Activated naive CD8-positive, alpha-beta T cell treated with anti-CD3 and anti-CD28 coated beads, Interleukin-2, amount 50 U/mL, for 24 hours (primary cell): ENCODE results near the gene ADAT3.
"Not testable (repeated sequence)": the region's sequence is repeated elsewhere in the genome, so short reads cannot be mapped to it uniquely, and the experiment has no call there.

ENCODE experiments used
- ATAC-seq: fragments of 150-1000 bp; cut with Tn5 transposase; one replicate; pipeline ENCODE4 v1.10.0; 2021
- DNase-seq: peaks from one replicate; pipeline ENCODE4 v3.0.0; 2021
- H3K27ac Mint-ChIP-seq: one replicate; pipeline ENCODE4 v1.8.0; 2021; ENCODE audit warnings: mild to moderate bottlenecking, mixed read lengths
- H3K27me3 Mint-ChIP-seq: one replicate; pipeline ENCODE4 v1.8.0; 2021; ENCODE audit warnings: mixed read lengths
- H3K36me3 Mint-ChIP-seq: one replicate; pipeline ENCODE4 v1.8.0; 2021; ENCODE audit warnings: low read depth, mixed read lengths
- H3K4me1 Mint-ChIP-seq: one replicate; pipeline ENCODE4 v1.8.0; 2021; ENCODE audit warnings: mixed read lengths
- H3K4me3 Mint-ChIP-seq: one replicate; pipeline ENCODE4 v1.8.0; 2021; ENCODE audit warnings: mild to moderate bottlenecking, moderate library complexity, mixed read lengths
- H3K9me3 Mint-ChIP-seq: one replicate; pipeline ENCODE4 v1.8.0; 2021; ENCODE audit warnings: mixed read lengths

The ADAT3 gene

DNA sequence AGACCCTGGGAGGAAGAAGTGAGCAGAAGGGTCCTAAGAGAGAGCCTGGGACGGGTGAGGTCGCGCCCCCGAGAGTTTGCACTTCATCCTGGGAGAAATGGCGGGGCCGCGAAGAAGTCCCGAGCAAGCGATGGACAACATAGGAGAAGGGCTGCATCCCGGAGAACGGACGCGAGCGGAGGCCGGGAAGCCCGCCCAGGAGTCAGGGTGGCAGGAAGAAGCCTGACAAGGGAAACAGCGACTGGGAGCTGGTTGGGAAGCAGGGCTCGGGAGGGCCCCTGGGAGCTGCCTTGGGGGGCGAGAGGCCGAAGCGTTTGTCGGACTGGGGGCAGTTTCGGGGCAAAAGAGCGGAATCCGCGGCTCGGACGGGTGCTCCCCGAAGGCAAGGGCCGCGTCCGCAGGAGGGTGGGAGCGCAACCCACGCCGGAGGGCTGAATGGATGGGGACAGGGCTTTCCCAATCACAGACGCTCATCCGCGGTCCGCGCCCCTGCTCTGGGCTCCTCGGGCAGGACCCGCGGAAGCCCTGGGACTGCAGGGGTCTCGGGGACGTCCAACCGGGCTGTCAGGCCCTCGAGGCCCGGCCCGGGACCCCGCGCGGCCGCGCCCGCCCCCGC lies 20.4 kb upstream of the ADAT3 start:
- peak overlapping the region; percentile 89 for H3K27ac Mint-ChIP-seq
- H3K27me3 Mint-ChIP-seq: no peaks in the 10 kb centered on the region
- H3K4me3 Mint-ChIP-seq: peak overlapping the region; percentile 92
- peaks cover 33% of the 10 kb centered on the region for H3K4me1 Mint-ChIP-seq
- peaks cover 3% of the 10 kb centered on the region for H3K36me3 Mint-ChIP-seq
- no peaks in the 10 kb centered on the region for H3K9me3 Mint-ChIP-seq
- DNase-seq (no peak), ATAC-seq (no peak)

DNA sequence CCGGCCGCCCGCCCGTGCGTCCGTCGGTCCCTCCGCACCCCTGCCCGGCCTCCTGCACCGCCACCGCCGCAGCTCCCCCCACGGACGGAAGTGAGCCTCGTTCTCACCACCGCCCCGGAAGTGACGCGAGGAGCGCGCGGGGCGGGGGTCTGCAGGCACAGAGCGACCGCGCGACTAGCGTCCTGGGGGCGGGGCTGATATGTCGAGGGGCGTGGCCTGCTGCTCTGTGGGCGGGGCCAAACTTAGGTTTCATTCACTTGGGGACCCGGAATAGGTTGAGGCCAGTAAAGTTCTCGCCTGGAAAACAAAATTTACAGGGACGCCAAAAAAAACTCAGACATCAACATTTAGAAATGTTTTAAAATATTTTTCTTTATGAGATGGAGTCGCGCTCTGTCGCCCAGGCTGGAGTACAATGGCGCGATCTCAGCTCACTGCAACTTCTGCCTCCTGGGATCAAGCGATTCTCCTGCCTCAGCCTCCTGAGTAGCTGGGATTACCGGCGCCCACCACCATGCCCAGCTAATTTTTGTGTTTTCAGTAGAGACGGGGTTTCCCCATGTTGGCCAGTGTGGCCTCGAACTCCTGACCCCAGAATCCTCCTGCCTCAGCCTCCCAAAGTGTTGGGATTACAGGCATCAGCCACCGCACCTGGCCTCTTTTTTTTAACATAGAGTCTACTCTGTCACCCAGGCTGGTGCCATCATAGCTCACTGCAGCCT lies 19.6 kb upstream of the ADAT3 start, which contains the start of gene ABHD17A:
ABHD17A (minus strand) TSS at position 99 of the 722 bp plus-strand sequence. CDS start 3,930 bp downstream, outside the sequence.
- Mint-ChIP-seq H3K4me1 (peaks cover 29% of the 10 kb centered on the region), H3K4me3 (peak within 1 kb of the TSS; percentile 92), H3K27ac (peak within 1 kb of the TSS; percentile 89)
- not testable (repeated sequence) for H3K9me3 Mint-ChIP-seq, H3K36me3 Mint-ChIP-seq, H3K27me3 Mint-ChIP-seq
- peak; percentile 97 for DNase-seq
- peak; percentile 70 for ATAC-seq

DNA sequence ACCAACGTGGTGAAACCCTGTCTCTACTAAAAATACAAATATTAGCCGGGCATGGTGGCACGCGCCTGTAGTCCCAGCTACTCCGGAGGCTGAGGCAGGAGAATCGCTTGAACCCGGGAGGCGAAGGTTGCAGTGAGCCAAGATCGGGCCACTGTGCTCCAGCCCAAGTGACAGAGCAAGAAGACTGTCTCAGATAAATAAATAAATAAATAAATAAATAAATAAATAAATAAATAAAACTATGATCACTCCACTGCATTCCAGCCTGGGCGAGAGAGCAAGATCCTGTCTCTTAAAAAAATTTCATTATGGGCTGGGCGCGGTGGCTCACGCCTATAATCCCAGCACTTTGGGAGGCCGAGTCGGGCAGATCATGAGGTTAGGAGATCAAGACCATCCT lies 18.8 kb upstream of the ADAT3 start:
- not testable (repeated sequence) for H3K36me3 Mint-ChIP-seq, H3K27ac Mint-ChIP-seq, H3K4me3 Mint-ChIP-seq, H3K27me3 Mint-ChIP-seq, DNase-seq, ATAC-seq, H3K9me3 Mint-ChIP-seq
- H3K4me1 Mint-ChIP-seq: peaks cover 29% of the 10 kb centered on the region

DNA sequence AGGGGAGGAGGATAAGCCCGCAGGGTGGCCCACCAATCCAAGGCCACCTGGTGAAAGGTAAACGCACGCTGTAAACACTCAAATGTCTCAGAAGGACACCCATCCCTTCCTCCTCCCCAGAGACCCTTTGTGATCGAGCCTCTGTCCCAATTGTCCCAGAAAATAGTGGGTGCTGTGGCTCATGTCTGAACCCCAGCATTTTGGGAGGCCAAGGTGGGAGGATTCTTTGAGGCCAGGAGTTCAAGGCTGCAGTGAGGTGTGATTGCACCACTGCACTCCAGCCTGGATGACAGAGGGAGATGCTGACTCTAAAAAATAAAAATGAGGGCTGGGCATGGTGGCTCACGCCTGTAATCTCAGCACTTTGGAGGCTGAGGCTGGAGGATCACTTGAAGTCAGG lies 16.8 kb upstream of the ADAT3 start:
- H3K27me3 Mint-ChIP-seq: no peaks in the 10 kb centered on the region
- H3K9me3 Mint-ChIP-seq: no peaks in the 10 kb centered on the region
- peaks cover 3% of the 10 kb centered on the region for H3K36me3 Mint-ChIP-seq
- no peak for DNase-seq
- no peak overlapping the region for H3K4me3 Mint-ChIP-seq
- ATAC-seq: no peak
- H3K27ac Mint-ChIP-seq: no peak overlapping the region
- H3K4me1 Mint-ChIP-seq: peaks cover 15% of the 10 kb centered on the region

GRCh38 chr19:1889907-1890306 lies 15.3 kb upstream of the ADAT3 start:
- Mint-ChIP-seq H3K36me3 (peaks cover 2% of the 10 kb centered on the region), H3K4me3 (no peak overlapping the region), H3K4me1 (peaks cover 11% of the 10 kb centered on the region), H3K27me3 (no peaks in the 10 kb centered on the region), H3K27ac (no peak overlapping the region), H3K9me3 (no peaks in the 10 kb centered on the region)
- DNase-seq: no peak
- ATAC-seq: no peak

- H3K27ac Mint-ChIP-seq: peak overlapping the region; percentile 54
- no peak overlapping the region for H3K4me3 Mint-ChIP-seq
These were observed 11.4 kb upstream of the ADAT3 start for GRCh38 chr19:1893791-1894190.

DNA sequence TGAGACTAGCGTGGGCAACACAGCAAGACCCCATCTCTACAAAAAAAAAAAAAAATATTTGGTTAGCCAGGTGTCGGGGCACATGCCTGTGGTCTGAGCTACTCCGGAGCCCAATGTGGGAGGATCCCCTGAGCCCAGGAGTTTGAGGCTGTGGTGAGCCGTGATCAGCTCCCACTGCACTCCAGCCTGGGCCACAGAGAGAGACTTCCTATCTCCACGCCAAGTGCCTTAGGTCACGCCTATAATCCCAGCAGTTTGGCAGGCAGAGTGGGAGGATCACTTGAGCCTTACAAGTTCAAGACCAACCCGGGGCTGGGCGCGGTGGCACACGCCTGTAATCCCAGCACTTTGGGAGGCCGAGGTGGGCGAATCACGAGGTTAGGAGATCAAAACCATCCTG lies 8.7 kb upstream of the ADAT3 start:
- H3K9me3 Mint-ChIP-seq: no peaks in the 10 kb centered on the region
- peak overlapping the region; percentile 94 for H3K27ac Mint-ChIP-seq
- ATAC-seq: no peak
- H3K4me3 Mint-ChIP-seq: peak overlapping the region; percentile 82
- H3K27me3 Mint-ChIP-seq: no peaks in the 10 kb centered on the region
- H3K4me1 Mint-ChIP-seq: peaks cover 37% of the 10 kb centered on the region
- H3K36me3 Mint-ChIP-seq: peaks cover 4% of the 10 kb centered on the region
- DNase-seq: no peak

More at GRCh38 chr19:1893791-1894190, 11.4 kb upstream of the ADAT3 start:
- Mint-ChIP-seq H3K4me1 (peaks cover 37% of the 10 kb centered on the region), H3K9me3 (no peaks in the 10 kb centered on the region), H3K27me3 (no peaks in the 10 kb centered on the region), H3K36me3 (peaks cover 4% of the 10 kb centered on the region)
- ATAC-seq (no peak), DNase-seq (no peak)

- H3K27me3 Mint-ChIP-seq: no peaks in the 10 kb centered on the region
- no peak overlapping the region for H3K4me3 Mint-ChIP-seq
- peaks cover 37% of the 10 kb centered on the region for H3K4me1 Mint-ChIP-seq
- H3K27ac Mint-ChIP-seq: no peak overlapping the region
- ATAC-seq (no peak), DNase-seq (no peak)
- H3K9me3 Mint-ChIP-seq: no peaks in the 10 kb centered on the region
- H3K36me3 Mint-ChIP-seq: peaks cover 7% of the 10 kb centered on the region
These were observed 3.2 kb upstream of the ADAT3 start for GRCh38 chr19:1901940-1902404.

GRCh38 chr19:1902923-1903322 lies 2.3 kb upstream of the ADAT3 start:
- DNase-seq: no peak
- Mint-ChIP-seq H3K4me3 (no peak overlapping the region), H3K4me1 (peaks cover 31% of the 10 kb centered on the region), H3K36me3 (peaks cover 4% of the 10 kb centered on the region), H3K27ac (peak overlapping the region; percentile 56), H3K27me3 (no peaks in the 10 kb centered on the region), H3K9me3 (no peaks in the 10 kb centered on the region)
- no peak for ATAC-seq

DNA sequence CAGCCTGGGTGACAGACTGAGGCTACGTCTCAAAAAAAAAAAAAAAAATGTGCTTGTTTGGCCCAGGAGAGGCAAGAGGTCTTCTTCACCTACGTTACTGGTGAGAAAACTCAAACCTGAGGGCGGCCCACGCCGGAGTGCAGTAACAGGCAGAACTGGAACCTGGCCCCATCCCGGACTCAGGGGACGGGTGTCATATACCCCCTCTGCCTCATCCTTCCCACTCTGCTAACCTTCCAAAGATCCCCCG lies 414 bp upstream of the ADAT3 start:
- Mint-ChIP-seq H3K4me3 (peak overlapping the region; percentile 91), H3K36me3 (peaks cover 4% of the 10 kb centered on the region), H3K9me3 (no peaks in the 10 kb centered on the region), H3K27ac (peak overlapping the region; percentile 80), H3K4me1 (peaks cover 43% of the 10 kb centered on the region), H3K27me3 (no peaks in the 10 kb centered on the region)
- ATAC-seq: no peak
- no peak for DNase-seq

DNA sequence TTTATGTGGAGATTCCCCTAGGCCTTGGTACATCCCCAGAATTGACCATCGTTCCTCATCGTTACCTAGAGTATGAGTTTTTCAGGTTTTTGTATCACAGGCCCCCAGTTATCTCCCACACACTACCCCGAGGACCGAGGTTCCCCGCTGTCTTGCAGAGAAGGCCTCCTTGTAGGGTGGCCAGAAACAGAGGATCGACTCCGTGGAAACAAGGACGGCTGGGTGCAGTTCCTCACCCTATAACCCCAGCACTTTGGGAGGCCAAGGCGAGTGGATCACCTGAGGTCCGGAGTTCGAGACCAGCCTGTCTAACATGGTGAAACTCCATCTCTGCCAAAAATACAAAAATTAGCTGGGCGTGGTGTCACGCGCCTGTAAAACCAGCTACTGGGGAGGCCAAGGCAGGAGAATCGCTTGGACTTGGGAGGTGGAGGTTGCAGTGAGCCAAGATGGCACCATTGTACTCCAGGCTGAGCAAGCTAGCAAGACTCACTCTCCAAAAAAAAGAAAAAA lies 720 bp downstream of the ADAT3 start:
- DNase-seq: no peak
- Mint-ChIP-seq H3K4me1 (peaks cover 49% of the 10 kb centered on the region), H3K27ac (peak overlapping the region; percentile 91), H3K27me3 (no peaks in the 10 kb centered on the region), H3K36me3 (peaks cover 4% of the 10 kb centered on the region), H3K4me3 (peak overlapping the region; percentile 91), H3K9me3 (no peaks in the 10 kb centered on the region)
- ATAC-seq: no peak

DNA sequence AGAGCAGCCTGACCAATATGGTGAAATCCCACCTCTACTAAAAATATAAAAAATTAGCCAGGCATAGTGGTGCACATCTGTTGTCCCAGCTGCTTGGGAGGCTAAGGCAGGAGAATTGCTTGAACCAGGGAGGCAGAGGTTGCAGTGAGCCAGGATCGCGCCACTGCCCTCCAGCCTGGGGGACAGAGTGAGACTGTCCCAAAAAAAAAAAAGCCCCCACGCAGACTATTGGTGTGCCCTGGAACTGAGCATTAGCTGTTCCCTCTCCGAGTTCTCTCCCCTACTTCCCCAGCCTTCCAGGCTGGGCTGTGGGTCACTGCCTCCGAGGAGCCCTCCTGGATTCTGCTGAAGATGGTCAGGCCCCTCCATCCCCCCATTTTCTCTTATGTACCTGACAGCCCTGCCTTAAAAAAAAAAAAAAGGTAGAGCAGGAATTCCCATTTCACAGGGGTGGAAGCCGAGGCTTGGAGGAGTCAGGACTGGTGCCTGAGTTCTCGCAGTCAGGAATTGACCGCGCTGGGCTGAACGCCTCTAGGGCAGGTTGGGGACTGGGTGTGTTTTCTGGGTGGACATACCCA lies 1.9 kb downstream of the ADAT3 start:
- Mint-ChIP-seq H3K27me3 (no peaks in the 10 kb centered on the region), H3K27ac (no peak overlapping the region), H3K4me1 (peaks cover 49% of the 10 kb centered on the region), H3K4me3 (peak overlapping the region; percentile 32), H3K36me3 (peaks cover 4% of the 10 kb centered on the region), H3K9me3 (no peaks in the 10 kb centered on the region)
- no peak for DNase-seq
- ATAC-seq: no peak

DNA sequence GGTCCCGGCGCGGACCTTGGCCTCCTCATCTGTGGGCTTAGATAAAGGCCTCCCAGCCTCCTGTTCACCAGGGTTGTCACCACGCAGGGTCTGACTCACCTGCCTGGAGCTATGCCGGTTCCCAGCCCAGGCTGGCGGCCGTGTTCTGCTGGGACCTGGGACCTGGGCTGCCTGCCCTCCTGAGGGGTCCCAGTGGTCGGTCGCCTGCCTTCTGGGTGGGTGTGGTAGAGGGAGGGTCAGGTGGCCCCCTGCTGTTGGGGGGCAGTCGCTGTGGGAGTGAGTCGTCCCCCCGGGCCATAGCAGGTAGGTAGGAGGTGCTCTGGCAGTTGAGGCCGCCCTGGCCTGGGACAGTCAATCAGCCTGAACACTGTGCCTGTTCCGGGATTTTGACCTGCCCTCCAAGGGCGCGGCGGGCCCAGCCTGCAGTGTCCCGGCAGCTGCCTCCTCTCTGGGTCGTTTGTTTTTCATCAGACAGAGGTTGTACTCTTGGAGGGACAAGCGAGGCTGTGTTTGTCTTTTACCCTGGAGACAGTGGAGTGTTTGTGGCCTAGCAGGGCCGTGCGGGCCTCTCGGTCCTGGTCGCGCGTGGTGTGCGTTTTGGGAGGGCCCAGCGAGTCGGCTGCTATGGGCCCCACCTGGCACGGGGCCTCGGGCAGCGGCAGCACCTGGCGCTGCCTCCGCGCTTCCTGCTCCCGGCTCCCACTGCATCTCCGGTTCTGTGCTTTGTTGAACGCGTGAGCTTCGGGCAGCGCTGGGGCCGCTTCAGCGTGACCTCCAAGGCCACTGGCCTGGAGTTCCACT lies 2.6 kb downstream of the ADAT3 start:
- ATAC-seq (no peak), DNase-seq (no peak)
- peaks cover 4% of the 10 kb centered on the region for H3K36me3 Mint-ChIP-seq
- H3K9me3 Mint-ChIP-seq: no peaks in the 10 kb centered on the region
- no peak overlapping the region for H3K4me3 Mint-ChIP-seq
- H3K4me1 Mint-ChIP-seq: peaks cover 49% of the 10 kb centered on the region
- no peaks in the 10 kb centered on the region for H3K27me3 Mint-ChIP-seq
- no peak overlapping the region for H3K27ac Mint-ChIP-seq

GRCh38 chr19:1908364-1908678 lies 3.1 kb downstream of the ADAT3 start:
- H3K27me3 Mint-ChIP-seq: no peaks in the 10 kb centered on the region
- H3K4me3 Mint-ChIP-seq: no peak overlapping the region
- peaks cover 43% of the 10 kb centered on the region for H3K4me1 Mint-ChIP-seq
- DNase-seq: no peak
- peaks cover 7% of the 10 kb centered on the region for H3K36me3 Mint-ChIP-seq
- ATAC-seq: no peak
- H3K9me3 Mint-ChIP-seq: no peaks in the 10 kb centered on the region
- no peak overlapping the region for H3K27ac Mint-ChIP-seq

GRCh38 chr19:1909761-1910080 lies 4.5 kb downstream of the ADAT3 start:
- H3K4me3 Mint-ChIP-seq: no peak overlapping the region
- H3K27ac Mint-ChIP-seq: no peak overlapping the region
- no peak for DNase-seq
- peaks cover 32% of the 10 kb centered on the region for H3K4me1 Mint-ChIP-seq
- H3K27me3 Mint-ChIP-seq: no peaks in the 10 kb centered on the region
- no peaks in the 10 kb centered on the region for H3K9me3 Mint-ChIP-seq
- no peak for ATAC-seq
- H3K36me3 Mint-ChIP-seq: peaks cover 7% of the 10 kb centered on the region
